B cell (primary cell): ENCODE results near the gene ITGB7. TPM values are rescaled to one million over a fixed set of nuclear protein-coding genes. Genes with fewer than 3 reads are reported as not detected.

Experiments used
- ATAC-seq: fragments of 200-7000 bp; cut with Tn5 transposase; one replicate; pipeline ENCODE4 v1.10.0; 2021; ENCODE audit warnings: low read depth, mild to moderate bottlenecking, moderate number of reproducible peaks, moderate library complexity
- CTCF ChIA-PET: fragments of 350-600 bp; sonication (Branson Sonifier 250); formaldehyde crosslinking; loops from one replicate; lab custom pipeline; 2021; ENCODE audit warnings: antibody characterized with exemption, inconsistent platforms; lab: Charles Lee
- POLR2A ChIA-PET: fragments of 350-600 bp; sonication (Branson Sonifier 250); formaldehyde crosslinking; loops from one replicate; lab custom pipeline; 2021; ENCODE audit warnings: antibody characterized with exemption; lab: Charles Lee
- DNase-seq: peaks from one replicate; pipeline ENCODE4 v3.0.0; 2013
- H2AFZ ChIP-seq: 2 replicates; pipeline ENCODE4 v1.6.1; 2012; ENCODE audit warnings: mild to moderate bottlenecking, low read depth, low read length; ENCODE audit not compliant: insufficient read depth, poor library complexity, severe bottlenecking
- H3K27ac ChIP-seq, 2 donors: 1 replicate in 1 of 2; 2 replicates in 1 of 2; pipeline ENCODE4 v1.5.1; 2012 to 2013; ENCODE audit warnings: low read length in 2 of 2, mild to moderate bottlenecking in 2 of 2, moderate library complexity in 1 of 2
- H3K27me3 ChIP-seq, 4 experiments: fragments of 200-600 bp in 1 of 4; sonication (generic) in 1 of 4; replicated peaks in 1 of 4; 1 replicate in 2 of 4; 2 replicates in 2 of 4; pipeline versions ENCODE4 v1.6.1 to v1.7.0; 2013 to 2016; ENCODE audit warnings: low read length in 3 of 4, mild to moderate bottlenecking in 2 of 4, mixed read lengths in 1 of 4, moderate library complexity in 1 of 4; ENCODE audit not compliant: insufficient read depth in 4 of 4, control insufficient read depth in 3 of 4; ENCODE audit errors: control extremely low read depth in 1 of 4
- H3K36me3 ChIP-seq, 2 experiments: replicated peaks in 1 of 2; 1 replicate in 1 of 2; 2 replicates in 1 of 2; pipeline versions ENCODE4 v1.6.1 to v1.7.1; 2013; ENCODE audit warnings: low read length in 1 of 2; ENCODE audit not compliant: insufficient read depth in 2 of 2, control insufficient read depth in 1 of 2; ENCODE audit errors: control extremely low read depth in 1 of 2, extremely low read depth in 1 of 2
- H3K4me1 ChIP-seq, 2 donors: fragments of 200-600 bp in 1 of 2; sonication (generic) in 1 of 2; 1 replicate in 1 of 2; 2 replicates in 1 of 2; pipeline versions ENCODE4 v1.5.1 to v1.6.1; 2013 to 2017; ENCODE audit warnings: low read length in 2 of 2; ENCODE audit not compliant: control insufficient read depth in 2 of 2, insufficient read depth in 2 of 2
- H3K4me2 ChIP-seq: replicated peaks from 2 replicates; pipeline ENCODE3; 2012; ENCODE audit warnings: mild to moderate bottlenecking, low read depth, low read length; ENCODE audit not compliant: poor library complexity, severe bottlenecking
- H3K4me3 ChIP-seq, 5 experiments: fragments of 200-600 bp in 1 of 5; sonication (generic) in 1 of 5; 1 replicate in 3 of 5; 2 replicates in 2 of 5; pipeline versions ENCODE4 v1.5.1 to v1.7.0; 2011 to 2016; ENCODE audit warnings: low read length in 4 of 5, mild to moderate bottlenecking in 4 of 5, low read depth in 2 of 5, control low read depth in 1 of 5, moderate library complexity in 1 of 5; ENCODE audit not compliant: insufficient read depth in 1 of 5; ENCODE audit errors: control extremely low read depth in 1 of 5, extremely low read depth in 1 of 5
- H3K79me2 ChIP-seq: fragments of 200-600 bp; sonication (generic); one replicate; pipeline ENCODE4 v1.6.0; 2016; ENCODE audit warnings: low read length; ENCODE audit not compliant: control insufficient read depth, insufficient read depth
- H3K9ac ChIP-seq: fragments of 200-600 bp; sonication (generic); 2 replicates; pipeline ENCODE4 v1.6.1; 2017; ENCODE audit warnings: mild to moderate bottlenecking, low read length, moderate library complexity
- H3K9me3 ChIP-seq, 3 donors: one replicate each; pipeline versions ENCODE4 v1.6.1 to v1.7.1; 2013; ENCODE audit warnings: low read length in 2 of 3; ENCODE audit not compliant: control insufficient read depth in 2 of 3, insufficient read depth in 1 of 3; ENCODE audit errors: control extremely low read depth in 1 of 3
- H4K20me1 ChIP-seq: 2 replicates; pipeline ENCODE4 v1.6.0; 2012; ENCODE audit warnings: mild to moderate bottlenecking, low read length; ENCODE audit not compliant: insufficient read depth, control insufficient read depth, poor library complexity, severe bottlenecking
- H3K27ac Mint-ChIP-seq: one replicate; pipeline ENCODE4 v1.8.0; 2021; ENCODE audit warnings: mixed read lengths
- H3K27me3 Mint-ChIP-seq: one replicate; pipeline ENCODE4 v1.8.0; 2021; ENCODE audit warnings: mixed read lengths
- H3K4me1 Mint-ChIP-seq: one replicate; pipeline ENCODE4 v1.8.0; 2021; ENCODE audit warnings: mixed read lengths
- H3K4me3 Mint-ChIP-seq: one replicate; pipeline ENCODE4 v1.8.0; 2021; ENCODE audit warnings: mixed read lengths
- H3K9me3 Mint-ChIP-seq: one replicate; pipeline ENCODE4 v1.8.0; 2022; ENCODE audit warnings: mixed read lengths; ENCODE audit not compliant: insufficient read depth
- CTCF ChIP-seq: fragments of 200-600 bp; IDR thresholded peaks from one replicate; pipeline ENCODE4 v1.8.0; 2022; ENCODE audit warnings: antibody characterized with exemption, mild to moderate bottlenecking
- EZH2 ChIP-seq: IDR thresholded peaks from 2 replicates; pipeline ENCODE4 v1.6.1; 2012; ENCODE audit warnings: borderline replicate concordance, low read depth, mild to moderate bottlenecking, moderate library complexity, low read length; ENCODE audit not compliant: insufficient read depth, poor library complexity, severe bottlenecking
- WGBS: methylation state at CpG from one replicate; pipeline ENCODE4 v1.1.5; 2013; ENCODE audit warnings: missing lambda C conversion rate; ENCODE audit not compliant: insufficient coverage; 5-methylcytosine and 5-hydroxymethylcytosine counted together
- intact Hi-C: fragments of 100-400 bp; cut with micrococcal nuclease; formaldehyde crosslinking; loops from one replicate; pipeline ENCODE4 v1.10.0; 2022
- polyA plus RNA-seq: library from polyadenylated mRNA; depleted of rRNA; stranded (reverse); fragments of >200 nt; gene quantifications from 2 replicates; pipeline ENCODE4 v1.2.3, GENCODE V29; 2012
- total RNA-seq, 2 donors: library from RNA; stranded (reverse); fragments of 120-200 nt in 1 of 2; gene quantifications; 1 replicate in 1 of 2; 2 replicates in 1 of 2; pipeline versions ENCODE4 v1.2.3 to v1.2.4, GENCODE V29; 2013 to 2022

Gene ITGB7
- total and polyA plus RNA-seq, 2 donors (not counting 1 experiment from before 2014, with no cell fraction given), result 199 to 265 TPM

GRCh38 chr12:53200107-53200457 lies 7.0 kb downstream of the ITGB7 start:
- CTCF ChIA-PET, result interaction anchor here (0.8 to 15.7 kb wide), 8 partner anchors 12 to 134 kb away, joined by 3 to 201 read pairs (median 18); partner anchors contain the start of genes AAAS, CSAD, ITGB7 and ZNF740
- H3K79me2 ChIP-seq, result peaks cover 54% of the 10 kb centered on the region
- Mint-ChIP-seq H3K27ac (peak overlapping the region; percentile 80), H3K4me1 (peaks cover 62% of the 10 kb centered on the region), H3K9me3 (no peaks in the 10 kb centered on the region), H3K27me3 (no peaks in the 10 kb centered on the region), H3K4me3 (peak overlapping the region; percentile 70)
- H3K27ac ChIP-seq, result peak overlapping the region; percentile 39 to 58
- H2AFZ ChIP-seq, result no peak overlapping the region
- WGBS, result no CpG with 5 or more reads among the region's 2 CpGs
- H3K27me3 ChIP-seq, result no peaks in the 10 kb centered on the region
- POLR2A ChIA-PET, result interaction anchor here (0.8 to 2.5 kb wide), 8 partner anchors 9 to 121 kb away, joined by 3 to 8 read pairs (median 4); partner anchors contain the start of genes CSAD, PFDN5 and ZNF740
- DNase-seq, result no peak
- peak overlapping the region; percentile 73 for H3K4me2 ChIP-seq
- peak overlapping the region in 3 of 5 experiments; percentile 17 to 54 (median 23) for H3K4me3 ChIP-seq
- peaks cover 4 to 50% of the 10 kb centered on the region in 2 experiments for H3K36me3 ChIP-seq
- no peak for TF ChIP-seq CTCF
- no peak for TF ChIP-seq EZH2
- intact Hi-C loops, result loop anchor here (1.0 kb wide), 1 partner anchor 9 kb away; no protein-coding TSS in a partner anchor
- H4K20me1 ChIP-seq, result peaks cover 63% of the 10 kb centered on the region
- H3K9me3 ChIP-seq, result no peaks in the 10 kb centered on the region
- ATAC-seq, result no peak
- peak overlapping the region; percentile 43 for H3K9ac ChIP-seq
- peaks cover 74 to 81% of the 10 kb centered on the region in 2 donors for H3K4me1 ChIP-seq

- TF ChIP-seq EZH2 (no peak), CTCF (no peak)
- H3K4me3 Mint-ChIP-seq, result peak overlapping the region; percentile 70
- Histone ChIP-seq H4K20me1 (peaks cover 66% of the 10 kb centered on the region), H3K4me3 (peak overlapping the region in 1 of 5 experiments; percentile 54), H3K27me3 (no peaks in the 10 kb centered on the region), H3K9me3 (no peaks in the 10 kb centered on the region), H3K4me2 (peak overlapping the region; percentile 73), H3K27ac (peak overlapping the region in 1 of 2 donors; percentile 39), H3K9ac (peak overlapping the region; percentile 43), H3K36me3 (peaks cover 4 to 54% of the 10 kb centered on the region in 2 experiments), H2AFZ (no peak overlapping the region), H3K4me1 (peaks cover 70 to 77% of the 10 kb centered on the region in 2 donors), H3K79me2 (peaks cover 50% of the 10 kb centered on the region)
- H3K9me3 Mint-ChIP-seq, result no peaks in the 10 kb centered on the region
- POLR2A ChIA-PET, result interaction anchor here (1.0 to 2.5 kb wide), 6 partner anchors 9 to 121 kb away, joined by 3 to 8 read pairs (median 6); partner anchors contain the start of genes CSAD, PFDN5 and ZNF740
- no peaks in the 10 kb centered on the region for H3K27me3 Mint-ChIP-seq
- no peak for ATAC-seq
- peaks cover 62% of the 10 kb centered on the region for H3K4me1 Mint-ChIP-seq
- no peak for DNase-seq
- 100% methylated on average over 2 of the region's 3 CpGs for WGBS
- H3K27ac Mint-ChIP-seq, result peak overlapping the region; percentile 80
- CTCF ChIA-PET, result interaction anchor here (1.1 to 15.7 kb wide), 12 partner anchors 9 to 145 kb away, joined by 3 to 201 read pairs (median 10); partner anchors contain the start of genes CSAD, ESPL1, ITGB7 and ZNF740
- intact Hi-C loops, result loop anchor here (1.0 to 5.0 kb wide), 3 partner anchors 10 to 132 kb away; partner anchors contain the start of genes CSAD and ZNF740
These were observed 7.4 kb downstream of the ITGB7 start for GRCh38 chr12:53199700-53200099.
